ENCODE results near the gene CCDC50.

CCDC50 gene

GRCh38 chr3:191379446-191379845 lies 50.3 kb downstream of the CCDC50 start:
- DNase-seq (ENCODE audit: low read depth) = no peak

DNA sequence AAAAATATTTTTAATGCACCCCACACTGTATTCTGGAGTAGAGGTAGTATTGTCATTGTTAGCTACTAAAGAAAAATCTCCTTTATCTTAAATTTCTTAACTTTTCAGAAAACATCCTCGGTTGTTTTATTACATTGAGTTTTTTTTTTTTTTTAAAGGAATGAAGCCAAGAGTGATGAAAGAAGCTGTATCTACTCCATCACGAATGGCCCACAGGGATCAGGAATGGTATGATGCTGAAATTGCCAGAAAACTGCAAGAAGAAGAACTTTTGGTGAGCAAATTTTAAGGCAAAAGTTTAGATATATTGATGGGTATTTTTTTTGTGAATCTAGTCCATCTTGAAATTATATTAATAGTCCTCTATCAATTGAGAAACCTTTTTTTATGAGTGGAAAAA lies 50.8 kb downstream of the CCDC50 start:
- DNase-seq (ENCODE audit: low read depth) = no peak

GRCh38 chr3:191381303-191381702 lies 52.1 kb downstream of the CCDC50 start:
- DNase-seq (ENCODE audit: low read depth) = no peak

DNA sequence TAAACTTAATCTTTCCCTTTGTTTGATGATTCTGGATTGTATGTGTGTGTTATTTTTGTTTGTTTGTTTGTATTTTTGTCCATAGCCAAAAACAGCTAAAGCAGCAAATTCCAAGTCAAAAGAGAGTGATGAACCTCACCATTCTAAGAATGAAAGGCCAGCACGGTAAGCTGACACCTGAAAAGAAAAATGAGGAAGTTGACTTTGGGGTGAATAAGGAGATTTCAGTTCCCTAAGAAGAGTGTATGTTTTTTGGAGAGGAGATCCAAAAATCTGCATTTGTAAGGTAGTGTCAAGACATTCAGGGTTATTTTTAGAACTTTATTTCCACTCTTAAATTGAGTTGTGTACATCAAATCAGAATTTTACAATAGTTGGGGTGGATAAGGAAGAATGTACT lies 53.5 kb downstream of the CCDC50 start:
- DNase-seq (ENCODE audit: low read depth) = no peak

- DNase-seq (ENCODE audit: low read depth) = no peak
Measured at GRCh38 chr3:191383124-191383523, 53.9 kb downstream of the CCDC50 start.

DNA sequence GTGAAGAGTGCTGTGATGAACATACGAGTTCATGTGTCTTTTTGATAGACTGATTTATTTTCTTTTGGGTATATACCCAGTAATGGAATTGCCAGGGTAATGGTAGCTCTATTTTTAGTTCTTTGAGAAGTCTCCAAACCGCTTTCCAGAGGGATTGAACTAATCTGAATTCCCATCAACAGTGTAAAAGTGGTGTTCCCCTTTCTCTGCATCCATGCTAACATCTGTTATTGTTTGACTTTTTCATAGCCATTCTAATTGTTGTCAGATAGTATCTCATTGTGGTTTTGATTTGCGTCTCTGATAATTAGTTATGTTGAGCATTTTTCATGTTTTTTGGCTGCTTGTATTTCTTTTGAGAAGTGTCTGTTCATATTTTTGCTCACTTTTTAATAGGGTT lies 55.9 kb downstream of the CCDC50 start:
- no peak for DNase-seq (ENCODE audit: low read depth)

DNA sequence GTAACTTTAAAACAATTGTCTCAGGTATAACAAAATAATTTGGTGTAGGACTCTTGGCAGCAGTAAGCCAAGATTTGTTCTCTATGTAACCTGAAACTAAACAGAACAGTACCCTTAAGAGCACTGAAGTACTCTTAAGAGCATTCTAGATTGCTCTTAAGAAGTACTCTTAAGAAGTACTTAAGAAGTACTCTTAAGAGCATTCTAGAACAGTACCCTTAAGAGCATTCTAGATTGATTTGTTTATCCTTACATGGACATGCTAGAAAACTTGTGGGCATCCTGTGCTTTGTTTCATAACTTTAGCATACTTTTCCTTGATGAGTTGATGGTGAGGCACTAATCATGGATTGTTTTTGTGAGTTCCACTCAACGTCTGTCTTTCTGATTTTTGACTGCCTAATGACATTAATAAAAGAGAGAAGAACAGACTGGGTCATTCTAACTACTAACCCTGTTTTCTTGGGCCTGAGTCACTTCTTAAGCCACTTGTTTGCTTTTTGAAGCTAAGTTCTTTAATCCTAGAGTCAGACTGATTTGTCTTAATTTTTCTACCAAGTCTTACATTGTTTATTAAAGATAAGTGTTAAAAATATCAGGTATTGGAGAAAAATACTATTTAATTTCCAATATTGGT lies 58.4 kb downstream of the CCDC50 start:
- no peak for DNase-seq (ENCODE audit: low read depth)

- DNase-seq (ENCODE audit: low read depth) = no peak
Measured at GRCh38 chr3:191388823-191389222, 59.6 kb downstream of the CCDC50 start.

DNA sequence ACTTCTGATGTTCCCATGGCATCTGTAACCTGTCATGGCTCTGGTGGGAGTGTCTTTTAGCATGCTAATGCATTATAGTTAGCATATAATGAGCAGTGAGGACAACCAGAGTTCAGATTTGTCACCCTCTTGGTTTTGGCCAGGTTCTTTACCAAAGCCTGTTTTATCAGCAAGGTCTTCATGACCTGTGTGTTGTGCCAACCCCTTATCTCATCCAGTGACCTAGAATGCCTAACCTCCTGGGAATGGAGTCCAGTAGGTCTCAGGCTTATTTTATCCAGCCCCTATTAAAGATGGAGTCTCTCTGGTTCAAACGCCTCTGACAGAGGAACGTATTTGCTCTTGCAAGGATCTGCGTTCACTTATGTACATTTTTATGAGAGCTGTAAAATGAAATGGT lies 61.4 kb downstream of the CCDC50 start:
- no peak for DNase-seq (ENCODE audit: low read depth)

DNA sequence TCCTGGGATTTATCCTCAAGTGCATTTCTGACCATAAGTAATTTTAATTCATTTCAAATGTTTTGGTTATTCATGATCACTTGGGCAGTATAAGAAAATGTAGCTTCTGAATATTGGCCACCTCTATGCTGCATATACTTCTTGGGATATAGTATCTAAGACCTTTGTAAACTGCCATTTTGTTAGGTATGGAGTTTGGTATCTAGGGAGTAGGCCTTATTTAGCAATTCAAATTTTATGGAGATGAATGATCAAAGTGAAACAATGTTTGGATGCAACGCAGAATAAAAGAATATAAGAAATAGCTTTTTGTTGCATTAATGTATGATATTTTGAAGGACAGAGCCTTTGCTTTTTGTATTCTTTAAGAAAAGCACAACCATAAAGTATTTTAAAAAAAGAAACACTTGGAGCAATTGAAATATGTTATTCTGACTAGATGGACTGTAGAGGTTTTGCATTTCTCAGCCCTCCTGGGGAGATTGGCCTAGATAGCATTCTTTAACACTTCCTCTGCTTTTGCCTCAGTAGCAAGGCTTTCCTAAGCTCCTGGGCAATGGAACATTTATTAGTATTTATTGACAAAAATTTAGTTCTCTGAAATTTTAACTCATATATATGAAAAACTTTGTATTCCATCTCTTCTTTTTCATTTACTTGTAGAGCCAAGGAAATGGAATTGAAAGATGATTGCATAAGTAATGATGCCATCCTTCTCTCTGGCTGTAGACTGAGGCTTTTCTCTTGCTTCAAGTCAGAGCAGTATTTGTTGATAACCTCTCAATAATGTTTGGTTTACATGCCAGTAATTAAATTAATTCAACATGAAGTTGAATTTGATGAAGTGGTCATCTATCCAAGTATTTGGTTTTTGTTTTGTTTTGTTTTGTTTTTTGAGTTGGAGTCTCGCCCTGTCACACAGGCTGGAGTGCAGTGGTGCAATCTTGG lies 62.9 kb downstream of the CCDC50 start:
- DNase-seq (ENCODE audit: low read depth) = no peak

DNA sequence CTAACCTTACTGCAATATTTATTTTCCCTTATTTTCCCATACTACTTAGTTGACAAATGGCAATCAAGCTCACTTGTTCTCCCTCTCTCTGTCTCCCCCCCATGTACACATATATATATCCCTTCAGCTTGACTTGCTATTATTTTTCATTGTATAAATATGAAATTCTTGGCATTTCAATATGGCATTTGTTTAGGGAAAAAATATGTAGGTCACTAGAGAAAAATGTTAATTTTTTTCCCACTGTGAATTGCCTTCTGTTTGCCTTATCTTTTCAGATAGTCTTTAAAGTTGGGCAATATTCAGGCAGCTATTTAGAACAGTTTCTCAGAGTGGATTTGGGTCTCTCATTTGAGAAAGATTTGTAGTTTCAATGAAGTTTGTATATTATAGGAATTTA lies 64.0 kb downstream of the CCDC50 start:
- DNase-seq (ENCODE audit: low read depth) = no peak

- no peak for DNase-seq (ENCODE audit: low read depth)
Measured at GRCh38 chr3:191397771-191398170, 68.6 kb downstream of the CCDC50 start.

DNA sequence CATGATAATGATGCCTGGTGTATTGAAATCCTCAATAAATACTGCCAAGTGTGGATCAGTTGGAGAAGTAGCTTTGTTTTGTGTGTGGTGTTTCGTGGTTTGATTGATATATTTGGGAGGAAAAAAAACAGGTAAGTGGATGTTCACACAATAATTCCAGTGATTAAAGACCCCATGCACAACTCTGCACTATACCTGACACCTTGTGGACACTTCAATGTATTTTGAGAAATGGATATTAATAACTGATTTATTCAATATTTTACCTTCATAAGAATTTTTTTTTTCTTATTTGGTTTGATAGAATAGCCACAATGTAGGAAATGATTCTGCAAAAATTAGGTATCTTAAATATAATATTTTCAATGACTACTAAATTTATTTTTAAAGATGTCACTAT lies 69.4 kb downstream of the CCDC50 start:
- DNase-seq (ENCODE audit: low read depth) = no peak

GRCh38 chr3:191399918-191400317 lies 70.7 kb downstream of the CCDC50 start:
- no peak for DNase-seq (ENCODE audit: low read depth)

DNA sequence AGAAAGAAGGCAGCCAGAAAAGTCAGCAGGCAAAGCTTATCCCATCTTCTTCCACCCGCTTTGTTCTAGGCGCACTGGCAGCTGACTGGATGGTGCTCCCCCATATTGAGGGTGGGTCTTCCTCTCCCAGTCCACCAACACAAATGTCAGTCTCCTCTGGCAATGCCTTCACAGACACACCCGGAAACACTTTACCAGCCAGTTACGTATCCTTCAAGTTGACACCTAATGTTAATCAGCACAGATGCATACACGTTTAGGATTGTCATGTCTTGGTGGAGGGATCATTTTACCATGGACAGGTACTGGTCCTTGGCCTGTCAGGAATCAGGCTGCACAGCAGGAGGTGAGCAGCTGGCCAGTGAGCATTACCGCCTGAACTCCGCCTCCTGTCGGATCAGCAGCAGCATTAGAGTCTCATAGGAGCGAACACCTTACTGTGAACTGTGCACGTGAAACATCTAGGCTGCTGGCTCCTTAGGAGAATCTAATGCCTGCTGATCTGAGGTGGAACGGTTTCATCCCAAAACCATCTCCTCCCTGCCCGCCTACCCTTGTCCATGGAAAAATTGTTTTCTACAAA lies 72.7 kb downstream of the CCDC50 start:
- DNase-seq (ENCODE audit: low read depth) = no peak

- DNase-seq (ENCODE audit: low read depth) = no peak
Measured at GRCh38 chr3:191409791-191410359, 80.7 kb downstream of the CCDC50 start.

GRCh38 chr3:191412759-191413158 lies 83.6 kb downstream of the CCDC50 start:
- DNase-seq (ENCODE audit: low read depth) = no peak

GRCh38 chr3:191414286-191414685 lies 85.1 kb downstream of the CCDC50 start:
- DNase-seq (ENCODE audit: low read depth) = no peak

- no peak for DNase-seq (ENCODE audit: low read depth)
Measured at GRCh38 chr3:191414732-191415131, 85.5 kb downstream of the CCDC50 start.

DNA sequence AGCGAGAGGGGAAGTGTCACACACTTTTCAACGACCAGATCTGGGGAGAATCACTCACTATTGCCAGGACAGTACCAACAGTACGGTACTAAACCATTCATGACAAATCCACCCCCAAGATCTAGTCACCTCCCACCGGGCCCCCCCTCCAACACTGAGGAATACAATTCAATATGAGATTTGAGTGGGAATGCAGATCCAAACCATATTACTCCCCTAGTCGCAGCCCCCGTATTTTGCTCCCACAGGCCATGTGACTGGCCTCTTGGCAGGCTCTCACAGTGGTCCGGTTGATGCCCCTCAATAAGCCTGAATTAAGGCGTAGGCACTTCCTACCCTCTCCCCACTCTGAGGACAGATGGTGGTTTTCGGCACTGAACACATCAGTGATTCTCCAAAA lies 86.4 kb downstream of the CCDC50 start:
- DNase-seq (ENCODE audit: low read depth) = no peak

DNA sequence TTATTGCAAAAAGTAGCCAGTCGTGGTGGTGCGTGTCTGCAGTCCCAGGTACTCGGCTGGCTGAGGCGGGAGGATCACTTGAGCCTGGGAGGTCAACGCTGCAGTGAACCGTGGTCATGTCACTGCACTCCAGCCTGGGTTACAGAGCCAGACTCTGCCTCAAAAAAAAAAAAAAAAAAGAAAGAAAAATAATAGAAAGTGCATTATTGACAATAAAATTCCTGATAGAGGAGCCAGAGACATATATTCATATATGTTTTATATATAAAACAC lies 88.2 kb downstream of the CCDC50 start:
- DNase-seq (ENCODE audit: low read depth) = no peak

DNA sequence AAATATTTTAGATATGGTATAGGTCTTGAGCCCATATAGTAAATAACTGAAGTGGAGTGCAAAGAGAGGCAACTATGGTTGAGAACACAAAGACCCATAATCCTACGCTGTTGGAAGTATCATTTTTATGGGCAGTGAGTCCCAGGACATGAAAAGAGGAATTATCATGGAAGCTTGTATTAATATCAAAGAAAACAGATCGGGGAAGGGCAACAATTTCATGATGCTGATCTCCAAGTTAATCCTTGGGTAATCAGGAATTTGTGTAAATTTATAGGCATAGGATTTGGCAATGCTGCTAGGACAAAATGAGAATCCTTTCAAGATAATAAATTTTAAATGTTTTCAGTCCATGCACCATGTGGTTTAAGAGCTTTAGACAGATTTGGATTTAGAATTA lies 91.6 kb downstream of the CCDC50 start:
- DNase-seq (ENCODE audit: low read depth) = no peak

GRCh38 chr3:191424881-191425280 lies 95.7 kb downstream of the CCDC50 start:
- no peak for DNase-seq (ENCODE audit: low read depth)
